ENCODE results near the gene FOCAD.
"Not testable (repeated sequence)": the region's sequence is repeated elsewhere in the genome, so short reads cannot be mapped to it uniquely, and the experiment has no call there.

The FOCAD gene

DNA sequence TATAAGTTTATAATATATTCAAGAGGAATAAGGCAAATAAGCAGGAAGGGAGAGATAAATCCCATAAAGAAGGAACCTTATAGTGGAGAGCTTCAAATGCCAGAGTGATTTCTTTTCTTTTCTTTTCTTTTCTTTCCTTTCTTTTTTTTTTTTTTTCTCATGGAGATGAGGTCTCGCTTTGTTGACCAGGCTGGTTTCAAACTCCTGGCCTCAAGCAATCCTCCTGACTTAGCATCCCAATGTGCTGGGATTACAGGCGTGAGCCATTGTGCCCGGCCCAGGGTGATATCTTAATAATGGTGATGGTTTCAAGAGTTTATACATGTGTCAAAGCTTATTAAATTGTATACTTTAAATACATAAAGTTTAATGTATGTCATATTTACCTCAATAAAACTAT, 19.6 kb upstream of the FOCAD start:
- Mint-ChIP-seq H3K27ac (no peak overlapping the region), H3K4me1 (peaks cover 6% of the 10 kb centered on the region), H3K4me3 (no peak overlapping the region), H3K9me3 (peaks cover 9% of the 10 kb centered on the region), H3K36me3 (ENCODE audit: low read depth) (peaks cover 39% of the 10 kb centered on the region), H3K27me3 (ENCODE audit: low read depth, poor library complexity) (no peaks in the 10 kb centered on the region)
- no peak for DNase-seq
- TF ChIP-seq, protein P1, sequence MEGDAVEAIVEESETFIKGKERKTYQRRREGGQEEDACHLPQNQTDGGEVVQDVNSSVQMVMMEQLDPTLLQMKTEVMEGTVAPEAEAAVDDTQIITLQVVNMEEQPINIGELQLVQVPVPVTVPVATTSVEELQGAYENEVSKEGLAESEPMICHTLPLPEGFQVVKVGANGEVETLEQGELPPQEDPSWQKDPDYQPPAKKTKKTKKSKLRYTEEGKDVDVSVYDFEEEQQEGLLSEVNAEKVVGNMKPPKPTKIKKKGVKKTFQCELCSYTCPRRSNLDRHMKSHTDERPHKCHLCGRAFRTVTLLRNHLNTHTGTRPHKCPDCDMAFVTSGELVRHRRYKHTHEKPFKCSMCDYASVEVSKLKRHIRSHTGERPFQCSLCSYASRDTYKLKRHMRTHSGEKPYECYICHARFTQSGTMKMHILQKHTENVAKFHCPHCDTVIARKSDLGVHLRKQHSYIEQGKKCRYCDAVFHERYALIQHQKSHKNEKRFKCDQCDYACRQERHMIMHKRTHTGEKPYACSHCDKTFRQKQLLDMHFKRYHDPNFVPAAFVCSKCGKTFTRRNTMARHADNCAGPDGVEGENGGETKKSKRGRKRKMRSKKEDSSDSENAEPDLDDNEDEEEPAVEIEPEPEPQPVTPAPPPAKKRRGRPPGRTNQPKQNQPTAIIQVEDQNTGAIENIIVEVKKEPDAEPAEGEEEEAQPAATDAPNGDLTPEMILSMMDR (IDR thresholded peaks at IDR 0.05): no peak

DNA sequence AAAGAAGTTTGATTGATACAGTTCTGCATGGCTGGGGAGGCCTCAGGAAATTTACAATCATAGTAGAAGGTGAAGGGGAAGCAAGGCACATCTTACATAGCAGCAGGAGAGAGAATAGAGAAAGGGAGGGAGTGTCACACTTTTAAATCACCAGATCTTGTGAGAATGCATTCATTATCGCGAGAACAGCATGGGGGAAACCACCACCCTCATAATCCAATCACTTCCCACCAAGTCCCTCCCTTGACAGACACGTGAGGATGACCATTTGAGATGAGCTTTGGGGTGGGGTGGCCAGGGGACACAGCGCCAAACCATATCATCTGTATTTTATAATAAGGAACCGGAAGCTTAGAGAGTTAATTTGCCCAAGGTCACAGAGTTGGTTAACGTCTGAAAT, 13.7 kb upstream of the FOCAD start:
- H3K27me3 Mint-ChIP-seq (ENCODE audit: low read depth, poor library complexity): no peaks in the 10 kb centered on the region
- H3K27ac Mint-ChIP-seq: no peak overlapping the region
- TF ChIP-seq, protein P1 (IDR thresholded peaks at IDR 0.05): no peak
- H3K4me1 Mint-ChIP-seq: no peaks in the 10 kb centered on the region
- H3K9me3 Mint-ChIP-seq: peaks cover 14% of the 10 kb centered on the region
- no peak overlapping the region for H3K4me3 Mint-ChIP-seq
- H3K36me3 Mint-ChIP-seq (ENCODE audit: low read depth): peaks cover 65% of the 10 kb centered on the region
- no peak for DNase-seq

DNA sequence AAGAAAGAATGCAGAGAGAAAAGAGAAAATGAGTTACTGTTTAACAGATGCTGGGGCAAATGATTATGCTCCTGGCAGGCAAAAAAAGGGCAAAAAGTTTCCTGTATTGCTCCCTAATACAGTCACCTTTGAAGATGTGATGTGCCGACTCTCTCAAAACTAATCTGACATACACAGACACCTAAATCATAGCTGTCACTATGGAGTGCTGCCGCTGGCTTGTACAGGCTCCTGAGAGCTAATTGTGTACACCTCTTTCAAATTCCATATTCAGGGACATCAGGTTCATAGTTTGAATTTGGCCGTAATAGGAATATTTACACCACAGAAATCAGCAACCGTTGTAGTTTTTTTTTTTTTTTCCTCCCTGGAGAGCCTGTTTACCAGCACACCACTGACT, 12.4 kb upstream of the FOCAD start:
- Mint-ChIP-seq H3K27ac (peak overlapping the region; percentile 17), H3K4me3 (no peak overlapping the region), H3K4me1 (no peaks in the 10 kb centered on the region), H3K36me3 (ENCODE audit: low read depth) (peaks cover 69% of the 10 kb centered on the region), H3K27me3 (ENCODE audit: low read depth, poor library complexity) (no peaks in the 10 kb centered on the region), H3K9me3 (peaks cover 21% of the 10 kb centered on the region)
- no peak for DNase-seq
- TF ChIP-seq, protein P1 (IDR thresholded peaks at IDR 0.05): no peak

DNA sequence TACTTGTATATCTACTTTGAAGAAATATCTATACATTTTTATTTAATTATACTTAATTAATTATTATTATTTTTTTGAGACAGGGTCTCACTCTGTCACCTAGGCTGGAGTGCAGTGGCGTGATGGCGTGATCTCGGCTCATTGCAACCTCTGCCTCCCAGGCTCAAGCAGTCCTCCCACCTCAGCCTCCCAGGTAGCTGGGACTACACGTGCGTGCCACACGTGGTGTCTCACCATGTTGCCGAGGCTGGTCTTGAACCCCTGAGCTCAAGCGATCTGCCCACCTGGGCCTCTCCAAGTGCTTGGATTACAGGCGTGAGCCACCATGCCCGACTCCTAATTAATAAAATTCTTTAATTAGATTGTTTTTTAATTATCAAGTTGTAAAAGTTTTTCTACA, 10.5 kb upstream of the FOCAD start:
- peaks cover 11% of the 10 kb centered on the region for H3K4me1 Mint-ChIP-seq
- peaks cover 62% of the 10 kb centered on the region for H3K36me3 Mint-ChIP-seq (ENCODE audit: low read depth)
- H3K9me3 Mint-ChIP-seq: peaks cover 26% of the 10 kb centered on the region
- H3K27ac Mint-ChIP-seq; H3K27me3 Mint-ChIP-seq (ENCODE audit: low read depth, poor library complexity); H3K4me3 Mint-ChIP-seq; DNase-seq: not testable (repeated sequence)

DNA sequence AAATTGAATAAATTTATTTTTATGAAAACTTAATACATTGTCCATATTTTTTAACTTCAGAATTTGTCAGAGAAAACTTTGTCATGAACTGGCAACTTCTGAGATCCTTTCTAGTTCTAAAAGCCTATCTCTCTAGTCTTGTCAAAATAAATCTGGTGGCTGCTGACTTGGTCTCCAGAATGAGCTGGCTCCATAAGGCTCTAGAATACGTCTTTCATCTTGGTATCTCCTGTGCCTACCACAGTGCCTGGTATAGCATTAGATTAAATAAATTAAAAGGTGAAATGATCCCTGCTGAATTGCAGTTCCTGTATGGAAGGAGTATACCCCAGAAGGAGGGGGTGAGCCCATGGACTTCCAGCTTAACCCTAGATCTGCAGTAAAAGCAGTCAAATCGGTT, 2.6 kb upstream of the FOCAD start:
- Mint-ChIP-seq H3K9me3 (peaks cover 6% of the 10 kb centered on the region), H3K27me3 (ENCODE audit: low read depth, poor library complexity) (no peaks in the 10 kb centered on the region), H3K4me3 (no peak overlapping the region), H3K36me3 (ENCODE audit: low read depth) (peaks cover 17% of the 10 kb centered on the region), H3K27ac (no peak overlapping the region), H3K4me1 (peaks cover 53% of the 10 kb centered on the region)
- TF ChIP-seq, protein P1 (IDR thresholded peaks at IDR 0.05): no peak
- no peak for DNase-seq

DNA sequence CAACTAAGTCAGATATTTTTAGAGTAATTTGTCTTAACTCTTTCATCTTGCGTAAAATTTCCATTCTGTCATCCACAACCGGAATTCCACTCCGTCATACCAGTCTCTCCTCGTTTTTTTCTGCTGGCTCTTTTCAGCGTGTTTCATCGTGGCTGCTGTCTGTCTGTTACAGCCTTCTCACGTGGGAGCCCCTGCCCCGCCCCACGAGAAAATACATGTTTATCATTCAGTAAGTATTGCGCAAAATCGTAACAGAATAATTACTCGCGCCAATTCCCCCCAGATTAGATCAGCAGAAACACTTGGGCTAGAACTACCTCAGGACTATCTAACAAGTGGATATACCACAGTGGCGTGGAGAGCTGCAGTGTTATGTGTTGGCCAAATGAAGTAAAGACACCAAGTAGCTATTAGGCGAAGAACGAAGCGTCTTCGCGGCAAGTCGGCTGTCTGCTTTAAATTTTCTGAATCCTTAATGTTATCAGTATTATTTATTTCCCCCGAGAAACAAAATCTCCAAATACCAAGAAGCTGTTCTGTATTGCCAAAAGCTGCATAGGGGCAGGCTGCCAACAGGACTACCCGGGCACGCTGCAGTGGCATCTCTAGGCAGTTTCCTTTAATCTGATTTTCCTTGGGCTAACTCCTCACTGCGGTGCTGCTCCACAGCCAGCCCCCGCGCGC, 566 bp upstream of the FOCAD start:
- Mint-ChIP-seq H3K27me3 (ENCODE audit: low read depth, poor library complexity) (no peaks in the 10 kb centered on the region), H3K4me3 (peak overlapping the region; percentile 88), H3K36me3 (ENCODE audit: low read depth) (peaks cover 11% of the 10 kb centered on the region), H3K4me1 (peaks cover 47% of the 10 kb centered on the region), H3K27ac (no peak overlapping the region), H3K9me3 (no peaks in the 10 kb centered on the region)
- DNase-seq: no peak
- TF ChIP-seq, protein P1 (IDR thresholded peaks at IDR 0.05): no peak

Measured in nephron progenitor cell (in vitro differentiated cells).